GM12892 (cell line): ENCODE measurements around the gene PRKCD.
A peak's percentile ranks its signal among the peaks of the same experiment; 100 is the strongest.

ENCODE experiments used
- DNase-seq: peaks from one replicate; pipeline ENCODE4 v3.0.0; 2011; ENCODE audit not compliant: insufficient read length
- FAIRE-seq: peaks from 2 replicates; lab custom pipeline; 2011; peaks lifted over from hg19 to GRCh38; lab: Jason Lieb, UNC
- POLR2A ChIP-seq: IDR thresholded peaks from 2 replicates; pipeline ENCODE4 v1.6.1; 2011; ENCODE audit warnings: low read depth, low read length, control low read depth
- POLR2AphosphoS5 ChIP-seq: IDR thresholded peaks from 2 replicates; pipeline ENCODE4 v1.6.1; 2011; ENCODE audit warnings: low read depth, low read length, control low read depth
- TAF1 ChIP-seq: IDR thresholded peaks from 2 replicates; pipeline ENCODE4 v1.6.1; 2011; ENCODE audit warnings: low read depth, mild to moderate bottlenecking, control low read depth, low read length, borderline replicate concordance

The PRKCD gene

DNA sequence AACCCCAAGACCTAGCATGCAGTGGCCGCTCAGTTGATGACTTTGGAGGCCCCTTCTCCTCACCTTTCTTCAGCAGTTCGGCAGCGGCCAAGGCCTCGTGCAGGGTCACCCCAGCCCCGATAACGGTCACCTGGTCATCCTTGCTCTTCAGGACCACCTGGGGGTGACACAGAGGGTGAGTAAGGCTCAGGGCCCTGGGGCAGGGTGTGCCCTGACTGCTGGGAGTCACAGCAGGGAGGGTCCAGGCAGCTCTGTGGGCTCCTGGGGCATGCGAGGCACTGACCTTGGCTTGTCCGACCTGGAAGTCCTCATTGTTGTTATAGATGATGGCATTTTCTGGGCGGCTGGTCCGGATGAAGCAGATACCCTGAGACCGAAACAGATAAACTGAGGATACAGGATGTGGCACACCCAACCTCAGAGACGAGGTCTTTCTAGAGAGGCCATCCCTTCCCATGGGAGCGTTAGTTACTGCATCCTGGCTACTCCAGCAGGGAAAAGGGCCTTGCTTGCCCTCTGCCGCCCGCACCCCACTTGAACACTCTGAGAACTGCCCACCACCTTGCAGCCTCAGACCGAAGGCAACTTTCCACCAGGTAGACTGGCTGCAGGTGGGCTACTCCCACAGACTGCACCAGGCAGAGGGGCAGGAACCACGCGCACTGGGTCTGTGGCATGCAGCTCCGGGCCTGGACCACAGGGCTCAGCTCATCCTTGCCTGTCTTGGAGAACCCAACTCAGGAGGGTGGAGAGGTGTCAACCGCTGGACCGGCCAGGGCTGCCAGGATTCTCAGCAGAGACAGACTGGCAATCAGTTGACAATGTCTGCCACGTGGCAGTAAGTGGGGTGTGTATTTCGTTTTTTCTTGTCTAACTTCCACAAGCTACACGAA, 67.2 kb downstream of the PRKCD start:
- peak; percentile 16 for DNase-seq
- TF ChIP-seq TAF1 (no peak), POLR2AphosphoS5 (peak; percentile 9; the same call in 1 of the 2 replicates), POLR2A (no peak)
- FAIRE-seq = no peak

GRCh38 chr3:53229171-53229570, 68.2 kb downstream of the PRKCD start:
- peak; percentile 13 for DNase-seq
- no peak for TF ChIP-seq TAF1
- no peak; the same call in 1 of the 2 replicates for TF ChIP-seq POLR2A
- TF ChIP-seq POLR2AphosphoS5 = no peak

GRCh38 chr3:53229606-53230005, 68.6 kb downstream of the PRKCD start:
- TF ChIP-seq TAF1 (no peak), POLR2AphosphoS5 (no peak), POLR2A (no peak)
- DNase-seq (no peak), FAIRE-seq (no peak)

More at GRCh38 chr3:53229171-53229570, 68.2 kb downstream of the PRKCD start:
- FAIRE-seq = no peak

DNA sequence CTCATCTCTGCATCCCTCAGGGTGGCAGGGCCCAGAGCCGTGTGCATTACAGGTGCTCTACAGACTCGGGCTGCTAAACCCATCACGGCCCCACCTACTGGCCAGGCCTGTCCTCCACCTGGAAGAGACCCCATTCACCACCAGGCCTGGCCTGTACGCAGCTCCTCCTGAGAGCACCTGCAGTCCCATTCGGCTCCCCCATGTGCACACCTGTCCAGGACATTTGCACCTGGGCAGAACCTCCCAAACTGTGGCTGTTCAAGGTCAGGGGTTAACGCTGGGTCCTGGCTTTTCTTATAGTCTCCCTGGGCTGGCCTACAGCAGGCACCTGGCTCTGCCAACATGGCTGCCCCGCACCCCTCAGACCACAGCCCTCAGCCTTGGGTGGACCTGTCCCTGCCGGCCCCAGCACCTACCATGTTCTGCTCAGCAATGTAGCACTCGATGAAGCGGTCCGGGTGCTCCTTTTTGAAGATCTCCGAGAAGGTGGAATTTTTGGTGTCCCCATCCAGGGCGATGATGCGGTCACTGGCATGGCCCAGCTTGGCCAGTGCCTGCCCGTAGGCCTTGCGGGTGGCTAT, 69.1 kb downstream of the PRKCD start:
- peak; percentile 26 for DNase-seq
- TF ChIP-seq TAF1 (no peak), POLR2AphosphoS5 (0 out of 2 replicates have a peak, but pooled peaks have one; percentile 36)
- FAIRE-seq = no peak

GRCh38 chr3:53230789-53231188, 69.8 kb downstream of the PRKCD start:
- no peak for FAIRE-seq
- TF ChIP-seq POLR2A (peak; percentile 33; the same call in 1 of the 2 replicates), TAF1 (no peak), POLR2AphosphoS5 (no peak; the same call in 1 of the 2 replicates)
- peak; percentile 19 for DNase-seq

GRCh38 chr3:53231532-53232511, 70.8 kb downstream of the PRKCD start:
- no peak for FAIRE-seq
- DNase-seq = peak; percentile 23
- TF ChIP-seq POLR2A (0 out of 2 replicates have a peak, but pooled peaks have one; percentile 10), POLR2AphosphoS5 (no peak; the same call in 1 of the 2 replicates), TAF1 (no peak)

GRCh38 chr3:53232641-53233377, 71.8 kb downstream of the PRKCD start:
- FAIRE-seq = no peak
- TF ChIP-seq POLR2A = peak; percentile 52
- TF ChIP-seq TAF1 = no peak
- TF ChIP-seq POLR2AphosphoS5 = no peak; the same call in 1 of the 2 replicates
- DNase-seq = peak; percentile 24

DNA sequence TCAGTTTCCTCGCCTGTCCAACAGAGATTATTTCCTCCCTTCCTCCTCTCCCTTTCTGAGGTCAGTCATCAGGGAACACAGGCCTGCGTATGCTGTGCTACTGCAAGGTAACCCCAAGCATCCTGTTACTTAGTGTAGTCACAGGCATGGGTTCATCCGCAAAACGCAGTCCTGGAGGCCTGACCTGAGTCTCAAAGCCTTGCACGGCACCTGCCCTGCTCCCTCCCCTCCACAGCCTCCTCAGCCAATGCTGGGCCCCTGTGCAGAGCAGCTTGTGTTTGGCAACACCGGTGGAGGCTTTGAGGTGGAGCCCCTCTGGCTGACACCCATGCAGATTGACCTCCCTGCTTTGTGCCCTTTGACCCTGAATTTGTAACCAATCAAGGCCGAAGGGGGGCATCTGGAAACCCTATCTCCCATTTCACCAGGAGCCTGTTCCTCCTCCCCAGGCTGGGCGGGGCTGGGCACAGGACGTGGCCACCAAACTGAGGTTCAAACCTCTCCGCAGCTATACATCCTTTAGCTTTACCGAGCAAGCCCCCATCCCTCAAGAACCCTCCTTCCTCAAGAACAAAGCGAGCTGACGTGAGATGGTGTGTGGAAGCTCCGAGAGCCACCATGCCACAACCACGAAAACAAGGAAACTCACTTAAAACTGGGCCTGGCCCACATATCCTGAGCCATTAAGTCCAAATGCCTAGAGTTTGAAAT, 73.3 kb downstream of the PRKCD start:
- TF ChIP-seq POLR2A = no peak
- TF ChIP-seq POLR2AphosphoS5 = no peak
- no peak for TF ChIP-seq TAF1
- DNase-seq (peak; percentile 5), FAIRE-seq (no peak)

- TF ChIP-seq POLR2A (no peak), POLR2AphosphoS5 (no peak), TAF1 (no peak)
- DNase-seq (peak; percentile 11), FAIRE-seq (no peak)
Observed at GRCh38 chr3:53234841-53235232, 73.8 kb downstream of the PRKCD start.
